NCI-H526 (cell line): ENCODE measurements around the gene GRIFIN.

Experiments used
- DNase-seq, 2 experiments: peaks; one replicate each; lab custom pipeline; 2025; lab: John Stamatoyannopoulos, UW

The GRIFIN gene

GRCh38 chr7:2512713-2513112 is 36.5 kb upstream of the GRIFIN start:
- no peak for DNase-seq

DNA sequence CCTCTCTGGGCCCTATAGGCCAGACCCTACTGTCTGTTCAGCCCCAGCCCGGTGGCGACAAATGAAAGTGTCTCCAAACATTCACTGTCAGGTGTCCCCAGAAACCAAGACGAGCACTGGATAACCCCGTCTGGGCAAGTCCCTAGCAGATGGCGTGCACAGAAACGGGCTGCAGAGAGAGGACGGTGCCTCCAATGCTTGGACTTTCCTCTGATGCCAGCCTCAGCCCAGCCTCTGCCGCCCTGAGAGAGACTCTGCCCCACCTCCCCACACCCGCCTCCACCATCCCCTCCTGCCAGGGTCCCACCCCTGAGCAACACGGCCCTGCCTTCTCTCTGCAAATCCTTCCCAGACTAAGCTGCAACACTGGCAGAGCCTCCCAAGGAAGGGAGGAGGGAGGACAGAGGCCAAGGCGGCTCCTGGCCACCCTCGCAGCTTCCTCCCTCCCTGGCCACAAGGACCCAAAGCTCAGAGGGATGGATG is 36.0 kb upstream of the GRIFIN start:
- DNase-seq: no peak

- no peak for DNase-seq
These were observed 35.6 kb upstream of the GRIFIN start for GRCh38 chr7:2511769-2512168.

DNA sequence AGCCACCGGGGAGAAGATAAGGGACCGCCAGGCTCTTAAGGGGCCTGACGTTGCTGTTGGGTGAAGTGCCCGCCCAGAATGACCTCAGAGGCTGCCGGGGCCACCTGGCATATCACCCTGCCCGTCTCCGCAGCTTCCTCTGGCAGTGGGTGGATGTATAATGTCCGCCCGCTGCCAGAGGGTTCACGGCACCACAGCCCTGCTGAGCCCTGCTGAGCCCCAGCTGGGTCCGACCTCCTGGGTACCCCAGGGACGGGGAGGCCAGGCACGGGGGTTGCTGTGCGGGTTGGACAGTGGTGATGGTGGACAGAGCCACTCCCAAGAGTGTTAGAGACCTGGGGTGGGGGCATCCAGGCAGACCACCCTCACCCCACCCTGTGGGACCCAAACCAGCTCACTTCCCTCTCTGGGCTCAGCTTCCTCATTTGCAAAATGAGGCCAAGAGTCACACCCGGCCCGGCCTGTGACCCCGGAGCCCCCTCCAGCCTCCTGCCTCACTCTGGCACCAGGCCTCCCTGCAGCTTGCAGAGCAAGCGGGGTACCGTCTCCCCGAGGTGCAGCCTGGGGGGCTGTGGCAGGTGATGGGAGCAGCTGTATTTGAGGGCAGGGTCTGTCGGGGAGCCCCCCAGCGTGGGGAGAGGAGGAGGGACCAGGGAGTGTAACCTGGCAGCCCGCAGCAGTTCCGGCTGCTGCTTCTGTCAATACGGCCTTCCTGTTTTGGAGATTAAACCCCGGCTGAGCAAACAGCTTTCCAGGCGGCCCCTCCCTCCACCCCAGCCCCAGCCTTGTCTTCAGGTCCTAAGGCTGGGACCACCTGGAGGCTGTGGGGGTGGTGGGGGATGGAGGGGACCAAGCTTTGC is 34.9 kb upstream of the GRIFIN start:
- DNase-seq: peak in 1 of 2 experiments; percentile 34

- no peak for DNase-seq
These were observed 34.1 kb upstream of the GRIFIN start for GRCh38 chr7:2510130-2510776.

GRCh38 chr7:2509298-2509906 is 33.2 kb upstream of the GRIFIN start:
- no peak for DNase-seq

DNA sequence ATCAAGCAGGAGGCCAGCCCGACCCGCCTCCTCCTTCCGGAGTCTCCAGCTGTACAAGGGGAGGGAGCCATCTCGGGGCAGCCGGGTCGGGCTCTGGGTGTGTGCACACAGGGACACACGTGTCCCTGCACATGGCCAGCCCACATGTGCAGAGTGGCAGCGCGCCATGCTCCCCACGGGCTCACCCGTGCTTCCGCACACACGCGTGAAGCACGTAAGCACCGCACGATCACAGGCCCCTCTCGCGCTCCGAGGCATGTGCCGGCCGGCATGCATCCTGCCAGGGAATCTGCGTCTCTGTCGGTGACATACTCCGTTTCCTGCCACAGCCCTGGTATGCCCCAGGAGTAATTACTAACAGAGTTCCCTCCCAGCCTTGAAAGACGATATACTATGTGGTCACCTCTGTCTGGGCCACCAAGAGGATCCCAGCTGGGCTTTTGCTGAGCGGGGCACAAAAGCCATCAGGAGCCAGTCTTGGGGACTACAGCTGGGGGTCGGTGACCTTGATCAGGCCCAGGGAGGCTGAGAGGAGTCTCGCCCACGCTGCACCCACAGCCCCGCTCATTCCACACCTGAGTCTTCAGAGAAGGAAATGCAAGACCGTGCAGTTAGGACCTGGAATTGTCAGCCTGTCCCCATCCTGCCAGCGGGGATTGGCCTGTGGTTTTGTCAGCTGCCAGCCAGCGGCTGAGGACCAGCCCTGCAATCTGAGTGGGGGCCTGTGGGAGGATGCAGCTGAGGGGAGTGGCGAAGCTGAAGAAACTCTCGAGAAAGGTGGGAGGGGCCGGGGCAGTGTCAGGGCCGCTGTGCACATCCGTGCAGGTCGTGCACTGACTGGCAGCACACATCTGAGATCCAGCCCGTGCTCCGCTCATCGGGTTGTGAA is 32.4 kb upstream of the GRIFIN start:
- no peak for DNase-seq

GRCh38 chr7:2507917-2508306 is 31.7 kb upstream of the GRIFIN start:
- DNase-seq: no peak

- no peak for DNase-seq
These were observed 31.2 kb upstream of the GRIFIN start for GRCh38 chr7:2507208-2507916.

DNA sequence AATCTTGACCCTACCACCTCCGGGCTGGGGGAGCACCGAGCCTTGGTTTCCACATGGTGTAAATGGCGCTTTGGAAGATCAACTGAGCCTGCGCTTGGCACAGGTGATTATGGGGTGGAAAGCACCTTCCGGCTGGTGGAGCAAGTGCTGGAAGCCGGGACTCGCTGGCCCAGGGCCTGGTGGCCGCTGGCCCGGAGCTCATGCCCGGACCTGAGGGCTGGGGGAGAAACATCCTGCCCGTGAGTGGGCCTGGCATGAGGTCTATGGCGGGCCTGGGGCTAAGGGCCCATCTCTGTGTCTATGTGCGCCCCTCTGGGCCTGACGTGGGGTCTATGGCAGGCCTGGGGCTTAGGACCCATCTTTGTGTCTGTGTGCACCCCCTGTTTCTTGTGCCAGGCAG is 29.2 kb upstream of the GRIFIN start:
- no peak for DNase-seq

GRCh38 chr7:2504889-2505375 is 28.7 kb upstream of the GRIFIN start:
- no peak for DNase-seq

DNA sequence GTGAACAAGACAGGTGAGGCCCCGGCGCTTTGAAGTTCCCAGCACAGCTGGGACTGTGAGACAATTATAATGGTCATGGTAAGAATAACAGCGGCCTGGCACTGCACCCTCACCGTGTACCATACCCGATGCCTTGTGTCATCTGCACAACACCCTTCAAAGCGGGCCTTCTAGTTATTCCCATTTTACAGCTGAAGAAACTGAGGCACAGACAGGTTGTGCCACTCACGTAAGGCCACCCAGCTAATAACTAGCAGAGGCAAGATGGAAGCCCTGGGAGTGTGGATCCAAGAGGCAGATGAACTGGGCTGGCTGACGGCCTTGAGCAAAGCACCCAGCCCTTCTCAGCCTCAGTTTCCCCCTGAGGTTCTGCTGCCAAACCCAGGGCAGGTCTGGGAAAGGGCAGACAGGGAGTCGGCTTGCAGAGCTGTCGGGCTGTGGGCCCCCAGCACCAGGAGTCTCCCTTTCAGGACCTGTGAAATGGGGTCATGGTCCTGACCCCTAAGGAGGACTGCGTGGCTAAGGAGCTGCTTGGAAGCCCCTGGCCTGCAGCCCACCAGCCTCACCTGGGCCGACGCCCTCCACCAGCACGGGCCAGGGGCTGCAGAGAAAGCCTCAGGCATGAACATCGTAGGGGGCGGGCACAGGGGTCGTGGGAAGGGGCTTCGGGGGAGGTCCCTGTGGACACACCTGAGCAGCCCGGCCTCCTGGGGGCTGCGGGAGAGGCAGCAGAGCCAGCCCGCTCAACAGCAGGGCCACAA is 28.1 kb upstream of the GRIFIN start:
- no peak for DNase-seq

GRCh38 chr7:2503056-2503941 is 27.1 kb upstream of the GRIFIN start:
- no peak for DNase-seq

- no peak for DNase-seq
These were observed 26.4 kb upstream of the GRIFIN start for GRCh38 chr7:2502647-2502966.

GRCh38 chr7:2501947-2502646 is 25.9 kb upstream of the GRIFIN start:
- no peak for DNase-seq

DNA sequence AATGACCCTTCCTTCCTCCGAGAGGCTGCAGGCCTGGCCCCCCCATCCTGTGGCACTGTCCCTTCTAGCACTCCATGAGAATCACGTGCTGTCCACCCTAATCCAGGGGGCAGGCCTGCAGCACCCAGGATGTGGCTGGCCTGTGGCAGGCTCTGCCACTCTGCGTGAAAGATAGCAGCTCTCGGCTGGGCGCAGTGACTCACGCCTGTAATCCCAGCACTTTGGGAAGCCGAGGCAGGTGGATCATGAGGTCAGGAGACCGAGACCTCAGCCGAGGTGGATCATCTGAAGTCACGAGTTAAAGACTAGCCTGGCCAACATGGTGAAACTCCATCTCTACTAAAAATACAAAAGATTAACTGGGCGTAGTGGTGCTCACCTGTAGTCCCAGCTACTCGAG is 24.5 kb upstream of the GRIFIN start:
- DNase-seq: no peak

GRCh38 chr7:2499719-2500430 is 23.7 kb upstream of the GRIFIN start:
- DNase-seq: no peak

DNA sequence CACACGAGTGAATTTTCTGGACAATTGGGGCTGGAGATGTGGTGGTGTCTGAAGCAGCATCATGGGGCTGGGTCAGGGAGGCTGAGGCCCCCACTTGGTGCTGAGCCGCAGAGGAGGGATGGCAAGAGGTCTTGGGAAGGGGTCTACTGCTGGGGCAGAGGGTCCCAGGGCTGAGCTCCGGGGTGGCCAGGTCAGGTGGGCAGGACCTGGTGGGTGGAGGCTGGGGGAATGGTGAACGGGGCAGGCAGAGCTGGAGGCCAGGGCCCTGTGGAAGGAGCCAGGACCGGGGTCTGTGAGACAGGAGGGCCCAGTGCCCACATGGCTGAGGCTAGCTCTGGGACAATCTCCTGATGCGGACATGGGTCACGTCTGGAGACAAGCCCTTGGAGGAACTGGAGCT is 23.0 kb upstream of the GRIFIN start:
- no peak for DNase-seq
